NCI-H1092 (cell line): ENCODE measurements around the gene NUP62.
A peak's percentile ranks its signal among the peaks of the same experiment; 100 is the strongest.
"Not testable (repeated sequence)": the region's sequence is repeated elsewhere in the genome, so short reads cannot be mapped to it uniquely, and the experiment has no call there.

Experiments used
- DNase-seq: peaks from one replicate; lab custom pipeline; 2025; lab: John Stamatoyannopoulos, UW

NUP62 gene

GRCh38 chr19:49924881-49925210 lies 4.5 kb downstream of the NUP62 start:
- DNase-seq, result not testable (repeated sequence)

- peak; percentile 9 for DNase-seq
Observed at GRCh38 chr19:49924004-49924880, 5.1 kb downstream of the NUP62 start.

- DNase-seq, result no peak
Observed at GRCh38 chr19:49923055-49924003, 6.0 kb downstream of the NUP62 start.

GRCh38 chr19:49921871-49922795 lies 7.2 kb downstream of the NUP62 start:
- DNase-seq, result no peak

GRCh38 chr19:49920624-49921363 lies 8.5 kb downstream of the NUP62 start:
- no peak for DNase-seq

GRCh38 chr19:49918089-49918488 lies 11.2 kb downstream of the NUP62 start:
- DNase-seq, result no peak

- DNase-seq, result no peak
Observed at GRCh38 chr19:49916839-49917733, 12.2 kb downstream of the NUP62 start.

GRCh38 chr19:49915271-49915670 lies 14.0 kb downstream of the NUP62 start:
- no peak for DNase-seq

- no peak for DNase-seq
Observed at GRCh38 chr19:49913720-49914119, 15.6 kb downstream of the NUP62 start.

GRCh38 chr19:49912965-49913685 lies 16.2 kb downstream of the NUP62 start:
- DNase-seq, result no peak

GRCh38 chr19:49911381-49912145 lies 17.7 kb downstream of the NUP62 start:
- no peak for DNase-seq

- DNase-seq, result no peak
Observed at GRCh38 chr19:49910179-49910578, 19.1 kb downstream of the NUP62 start.

GRCh38 chr19:49908480-49909420 lies 20.6 kb downstream of the NUP62 start:
- DNase-seq, result no peak

- DNase-seq, result no peak
Observed at GRCh38 chr19:49907745-49908446, 21.4 kb downstream of the NUP62 start.

GRCh38 chr19:49906879-49907564 lies 22.3 kb downstream of the NUP62 start:
- DNase-seq, result no peak

GRCh38 chr19:49904136-49904535 lies 25.2 kb downstream of the NUP62 start:
- DNase-seq, result no peak
